ENCODE data around the gene FOXL1.

FOXL1 gene

DNA sequence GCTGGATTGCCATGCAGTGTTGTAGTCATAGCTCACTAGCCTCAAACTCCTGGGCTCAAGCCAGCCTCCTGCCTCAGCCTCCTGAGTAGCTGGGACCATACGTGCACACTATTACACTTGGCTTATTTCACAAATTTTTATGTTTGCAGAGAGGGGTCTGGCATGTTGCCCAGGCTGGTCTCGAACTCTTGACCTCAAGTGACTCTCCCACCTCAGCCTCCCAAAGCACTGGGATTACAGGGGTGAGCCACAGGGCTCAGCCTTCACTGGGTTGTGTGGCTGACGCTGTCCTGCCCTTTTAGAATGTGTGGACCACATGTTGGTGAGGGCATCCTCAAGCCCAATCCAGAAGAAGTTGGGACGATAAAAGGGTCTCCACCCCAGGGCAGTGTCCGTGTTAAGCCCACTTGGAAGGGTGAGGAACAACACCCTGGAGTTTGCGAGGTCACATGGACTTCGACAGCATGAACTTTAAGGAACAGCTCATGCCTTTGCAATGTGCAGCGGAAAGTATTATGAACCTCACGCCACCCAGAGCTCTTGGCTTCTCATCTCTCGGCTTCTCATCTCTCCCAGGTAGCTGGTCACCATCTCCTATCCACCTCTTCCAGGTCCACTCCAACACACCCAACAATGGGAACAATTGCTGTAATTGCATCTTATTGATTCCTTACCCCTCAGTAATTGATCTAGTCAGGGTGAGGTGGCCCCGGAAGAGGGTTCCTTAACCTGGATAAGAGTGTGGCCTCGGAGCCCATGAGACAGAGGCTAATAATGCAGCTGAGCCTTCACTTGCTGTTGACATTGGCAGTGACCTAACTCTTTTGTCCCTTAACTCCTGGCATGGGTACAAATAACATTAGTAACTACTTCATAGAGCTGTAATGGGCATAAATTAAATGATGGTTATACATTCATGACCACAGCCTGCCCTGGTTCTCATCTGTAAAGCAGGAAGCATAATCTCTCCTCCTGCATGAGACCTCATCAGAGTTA, 6.7 kb downstream of the FOXL1 start:
- TF ChIP-seq TCF12 (IDR thresholded peaks at IDR 0.05; ENCODE audit: low read depth) (no peak), CREB1 (IDR thresholded peaks at IDR 0.05; ENCODE audit: low read depth) (no peak), TAF1 (IDR thresholded peaks at IDR 0.05; ENCODE audit: low read depth) (no peak), YY1 (IDR thresholded peaks at IDR 0.05; ENCODE audit: low read depth) (no peak)
- TF ChIP-seq, protein P1, sequence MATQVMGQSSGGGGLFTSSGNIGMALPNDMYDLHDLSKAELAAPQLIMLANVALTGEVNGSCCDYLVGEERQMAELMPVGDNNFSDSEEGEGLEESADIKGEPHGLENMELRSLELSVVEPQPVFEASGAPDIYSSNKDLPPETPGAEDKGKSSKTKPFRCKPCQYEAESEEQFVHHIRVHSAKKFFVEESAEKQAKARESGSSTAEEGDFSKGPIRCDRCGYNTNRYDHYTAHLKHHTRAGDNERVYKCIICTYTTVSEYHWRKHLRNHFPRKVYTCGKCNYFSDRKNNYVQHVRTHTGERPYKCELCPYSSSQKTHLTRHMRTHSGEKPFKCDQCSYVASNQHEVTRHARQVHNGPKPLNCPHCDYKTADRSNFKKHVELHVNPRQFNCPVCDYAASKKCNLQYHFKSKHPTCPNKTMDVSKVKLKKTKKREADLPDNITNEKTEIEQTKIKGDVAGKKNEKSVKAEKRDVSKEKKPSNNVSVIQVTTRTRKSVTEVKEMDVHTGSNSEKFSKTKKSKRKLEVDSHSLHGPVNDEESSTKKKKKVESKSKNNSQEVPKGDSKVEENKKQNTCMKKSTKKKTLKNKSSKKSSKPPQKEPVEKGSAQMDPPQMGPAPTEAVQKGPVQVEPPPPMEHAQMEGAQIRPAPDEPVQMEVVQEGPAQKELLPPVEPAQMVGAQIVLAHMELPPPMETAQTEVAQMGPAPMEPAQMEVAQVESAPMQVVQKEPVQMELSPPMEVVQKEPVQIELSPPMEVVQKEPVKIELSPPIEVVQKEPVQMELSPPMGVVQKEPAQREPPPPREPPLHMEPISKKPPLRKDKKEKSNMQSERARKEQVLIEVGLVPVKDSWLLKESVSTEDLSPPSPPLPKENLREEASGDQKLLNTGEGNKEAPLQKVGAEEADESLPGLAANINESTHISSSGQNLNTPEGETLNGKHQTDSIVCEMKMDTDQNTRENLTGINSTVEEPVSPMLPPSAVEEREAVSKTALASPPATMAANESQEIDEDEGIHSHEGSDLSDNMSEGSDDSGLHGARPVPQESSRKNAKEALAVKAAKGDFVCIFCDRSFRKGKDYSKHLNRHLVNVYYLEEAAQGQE (IDR thresholded peaks at IDR 0.05; ENCODE audit: low read depth), result no peak

DNA sequence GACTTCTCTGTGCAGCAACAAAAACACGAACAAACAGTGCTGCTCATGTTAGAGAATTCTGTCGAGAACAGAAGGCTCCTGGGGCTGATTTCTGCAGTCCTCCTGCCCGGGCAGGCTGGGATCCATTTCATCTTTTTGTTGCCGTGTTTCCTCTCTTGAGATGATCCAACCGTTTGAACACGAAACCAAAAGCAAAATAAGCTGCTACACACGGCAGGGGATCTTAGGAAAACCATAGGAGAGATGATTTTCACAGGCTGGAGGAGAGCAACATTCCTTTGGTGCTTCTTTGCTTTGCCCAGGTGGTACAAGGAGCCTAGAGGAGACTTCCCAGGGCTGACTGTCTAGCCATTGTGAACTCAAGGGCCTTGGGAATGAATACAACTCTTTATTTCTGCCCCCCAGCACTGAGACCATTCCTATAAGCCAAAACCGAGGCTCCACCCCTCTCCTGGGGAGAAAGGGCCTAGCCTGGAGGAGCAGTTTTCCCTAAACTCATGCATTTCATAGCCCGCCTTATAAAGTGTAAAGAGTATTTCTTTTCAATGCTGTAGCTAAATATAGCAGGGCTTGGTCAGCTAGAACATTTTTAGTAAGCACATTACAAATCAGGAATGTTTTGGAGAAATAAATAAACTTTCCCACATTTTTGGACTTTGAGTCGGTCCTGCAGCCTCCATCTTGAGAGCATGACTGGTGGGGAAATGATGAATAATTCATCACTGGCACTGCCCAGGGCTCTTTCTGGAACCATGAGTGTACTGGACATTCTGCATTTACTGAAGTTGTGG, 7.7 kb downstream of the FOXL1 start:
- no peak for TF ChIP-seq NFIC (IDR thresholded peaks at IDR 0.05)
- TF ChIP-seq ZBTB7A (IDR thresholded peaks at IDR 0.05; ENCODE audit: low read depth), result no peak
- TF ChIP-seq, protein P1 (IDR thresholded peaks at IDR 0.05; ENCODE audit: low read depth), result no peak
- TF ChIP-seq RAD21 (IDR thresholded peaks at IDR 0.05; ENCODE audit: low read depth), result no peak
- TF ChIP-seq, protein P2, sequence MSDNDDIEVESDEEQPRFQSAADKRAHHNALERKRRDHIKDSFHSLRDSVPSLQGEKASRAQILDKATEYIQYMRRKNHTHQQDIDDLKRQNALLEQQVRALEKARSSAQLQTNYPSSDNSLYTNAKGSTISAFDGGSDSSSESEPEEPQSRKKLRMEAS (IDR thresholded peaks at IDR 0.05), result no peak
- no peak for TF ChIP-seq EP300 (IDR thresholded peaks at IDR 0.05; ENCODE audit: borderline replicate concordance)

DNA sequence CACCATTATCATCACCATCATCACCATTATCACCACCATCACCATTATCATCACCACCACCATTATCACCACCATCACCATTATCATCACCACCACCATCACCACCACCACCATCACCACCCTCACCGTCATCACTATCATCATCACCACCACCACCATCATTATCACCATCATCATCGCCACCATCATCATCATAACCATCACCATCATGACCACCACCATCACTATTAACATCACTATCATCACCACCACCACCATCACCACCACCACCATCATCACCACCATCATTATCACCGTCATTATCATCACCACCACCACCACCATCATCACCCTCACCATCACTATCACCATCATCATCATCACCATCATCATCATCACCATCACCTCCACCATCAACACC, 9.1 kb downstream of the FOXL1 start:
- TF ChIP-seq, protein P3, sequence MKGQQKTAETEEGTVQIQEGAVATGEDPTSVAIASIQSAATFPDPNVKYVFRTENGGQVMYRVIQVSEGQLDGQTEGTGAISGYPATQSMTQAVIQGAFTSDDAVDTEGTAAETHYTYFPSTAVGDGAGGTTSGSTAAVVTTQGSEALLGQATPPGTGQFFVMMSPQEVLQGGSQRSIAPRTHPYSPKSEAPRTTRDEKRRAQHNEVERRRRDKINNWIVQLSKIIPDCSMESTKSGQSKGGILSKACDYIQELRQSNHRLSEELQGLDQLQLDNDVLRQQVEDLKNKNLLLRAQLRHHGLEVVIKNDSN (IDR thresholded peaks at IDR 0.05), result no peak
- TF ChIP-seq EGR1 (IDR thresholded peaks at IDR 0.05) (no peak), YY1 (IDR thresholded peaks at IDR 0.05; ENCODE audit: low read depth) (no peak), ZBTB7A (IDR thresholded peaks at IDR 0.05; ENCODE audit: low read depth) (no peak), NFIC (IDR thresholded peaks at IDR 0.05) (no peak)
- TF ChIP-seq, protein P1 (IDR thresholded peaks at IDR 0.05; ENCODE audit: low read depth), result no peak

DNA sequence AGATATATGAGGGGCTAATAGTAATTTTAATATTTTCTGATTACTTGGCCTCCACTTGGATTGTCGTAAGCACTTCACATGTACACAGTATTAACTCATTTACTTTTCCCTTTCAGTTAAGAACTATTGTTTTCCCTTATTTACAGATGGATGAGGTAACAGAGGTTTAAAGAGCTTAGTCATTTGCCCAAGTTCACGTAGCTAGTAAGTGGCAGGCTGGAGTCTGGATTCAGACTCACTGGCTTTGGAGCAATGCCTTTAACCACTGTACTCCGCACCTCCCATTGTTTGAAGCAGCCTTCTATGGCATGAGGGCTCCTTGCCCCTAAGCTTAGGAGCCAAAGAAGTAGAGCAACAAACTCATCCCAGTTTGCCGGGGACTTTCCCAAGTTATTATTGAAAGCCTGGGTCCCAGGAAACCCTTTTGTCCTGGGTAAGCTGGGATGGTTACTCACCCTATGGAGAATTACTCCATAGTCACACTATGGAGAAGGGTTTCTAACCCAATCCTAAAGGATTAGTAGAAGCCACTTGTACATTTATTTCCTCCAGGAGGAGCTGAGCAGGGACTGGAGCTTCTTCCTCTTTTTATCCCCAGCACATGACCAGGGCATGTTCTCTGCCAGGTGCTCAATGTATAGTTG, 12.3 kb downstream of the FOXL1 start:
- no peak for TF ChIP-seq EGR1 (IDR thresholded peaks at IDR 0.05)
- no peak for TF ChIP-seq TAF1 (IDR thresholded peaks at IDR 0.05; ENCODE audit: low read depth)
- TF ChIP-seq CREB1 (IDR thresholded peaks at IDR 0.05; ENCODE audit: low read depth), result no peak
- TF ChIP-seq RAD21 (IDR thresholded peaks at IDR 0.05; ENCODE audit: low read depth), result no peak
- TF ChIP-seq, protein P2 (IDR thresholded peaks at IDR 0.05), result no peak
- TF ChIP-seq TCF12 (IDR thresholded peaks at IDR 0.05; ENCODE audit: low read depth), result no peak
- no peak for TF ChIP-seq ZBTB7A (IDR thresholded peaks at IDR 0.05; ENCODE audit: low read depth)
- TF ChIP-seq, protein P3 (IDR thresholded peaks at IDR 0.05), result no peak
- TF ChIP-seq, protein P1 (IDR thresholded peaks at IDR 0.05; ENCODE audit: low read depth), result no peak
- TF ChIP-seq NFIC (IDR thresholded peaks at IDR 0.05), result no peak
